Neural progenitor cell (in vitro differentiated cells): Measurements from ENCODE around the gene RHBDD3. TPM values are rescaled to one million over a fixed set of nuclear protein-coding genes. Genes with fewer than 3 reads are reported as not detected.

Source experiments
- DNase-seq: peaks from one replicate; pipeline ENCODE4 v3.0.0-alpha.2; 2016; ENCODE audit warnings: low spot score
- H2AFZ ChIP-seq: fragments of 200-600 bp; sonication (generic); replicated peaks from 2 replicates; pipeline ENCODE4 v1.6.1; 2016; ENCODE audit warnings: antibody characterized with exemption
- H3F3A ChIP-seq: fragments of 200-600 bp; sonication (generic); 2 replicates; pipeline ENCODE4 v1.6.1; 2016; ENCODE audit warnings: antibody characterized with exemption, low read depth
- H3K27ac ChIP-seq: fragments of 200-600 bp; sonication (generic); 2 replicates; pipeline ENCODE4 v1.5.1; 2016; ENCODE audit warnings: mild to moderate bottlenecking
- H3K27me3 ChIP-seq: fragments of 200-600 bp; sonication (generic); 2 replicates; pipeline ENCODE4 v1.6.1; 2016; ENCODE audit warnings: mild to moderate bottlenecking, moderate library complexity
- H3K36me3 ChIP-seq: fragments of 200-600 bp; sonication (generic); 2 replicates; pipeline ENCODE4 v1.5.1; 2016
- H3K4me1 ChIP-seq: fragments of 200-600 bp; sonication (generic); 2 replicates; pipeline ENCODE4 v1.6.1; 2016; ENCODE audit warnings: mixed run types
- H3K4me2 ChIP-seq: fragments of 200-600 bp; sonication (generic); 2 replicates; pipeline ENCODE4 v1.6.1; 2016
- H3K4me3 ChIP-seq: fragments of 200-600 bp; sonication (generic); 2 replicates; pipeline ENCODE4 v1.5.1; 2016
- H3K79me2 ChIP-seq: fragments of 200-600 bp; sonication (generic); 2 replicates; pipeline ENCODE4 v1.6.1; 2016; ENCODE audit warnings: low read depth
- H3K9ac ChIP-seq: fragments of 200-600 bp; sonication (generic); 2 replicates; pipeline ENCODE4 v1.6.1; 2016
- H3K9me3 ChIP-seq: fragments of 200-600 bp; sonication (generic); 2 replicates; pipeline ENCODE4 v1.5.1; 2016; ENCODE audit warnings: low read depth
- H4K20me1 ChIP-seq: fragments of 200-600 bp; sonication (generic); 2 replicates; pipeline ENCODE4 v1.6.1; 2016; ENCODE audit warnings: low read depth
- H3K27ac Mint-ChIP-seq: 3 replicates; pipeline ENCODE4 v1.8.0; 2021; ENCODE audit warnings: mixed read lengths
- H3K27me3 Mint-ChIP-seq: 2 replicates; pipeline ENCODE4 v1.8.0; 2022; ENCODE audit warnings: low read depth, mild to moderate bottlenecking, inconsistent platforms, moderate library complexity, mixed read lengths; ENCODE audit not compliant: insufficient read depth
- H3K36me3 Mint-ChIP-seq: 3 replicates; pipeline ENCODE4 v1.8.0; 2021; ENCODE audit warnings: mixed read lengths
- H3K4me1 Mint-ChIP-seq: 3 replicates; pipeline ENCODE4 v1.8.0; 2021; ENCODE audit warnings: mixed read lengths
- H3K4me3 Mint-ChIP-seq: 3 replicates; pipeline ENCODE4 v1.8.0; 2021; ENCODE audit warnings: mild to moderate bottlenecking, moderate library complexity, mixed read lengths
- H3K9me3 Mint-ChIP-seq: 3 replicates; pipeline ENCODE4 v1.8.0; 2020; ENCODE audit warnings: mixed read lengths
- CTCF ChIP-seq: fragments of 200-600 bp; sonication (generic); IDR thresholded peaks from 2 replicates; pipeline ENCODE4 v1.5.1; 2017; ENCODE audit warnings: antibody characterized with exemption, mild to moderate bottlenecking
- EZH2 ChIP-seq: fragments of 200-600 bp; sonication (generic); IDR thresholded peaks from 2 replicates; pipeline ENCODE4 v1.6.1; 2017; ENCODE audit warnings: antibody characterized with exemption, mild to moderate bottlenecking, moderate library complexity
- EZH2phosphoT487 ChIP-seq: fragments of 200-600 bp; sonication (generic); IDR thresholded peaks from 2 replicates; pipeline ENCODE4 v1.6.1; 2017; ENCODE audit warnings: antibody characterized with exemption
- total RNA-seq: library from RNA; depleted of rRNA; stranded (reverse); fragments of >200 nt; gene quantifications from 2 replicates; pipeline ENCODE4 v1.2.3, GENCODE V29; 2015; ENCODE audit warnings: low replicate concordance

The RHBDD3 gene
- total RNA-seq, 1 donor from 2014 or later, result 16.3 TPM

- Histone ChIP-seq H3K4me1 (no peaks in the 10 kb centered on the region), H4K20me1 (no peaks in the 10 kb centered on the region), H3K27ac (no peak overlapping the region), H3K9me3 (no peaks in the 10 kb centered on the region), H3K9ac (no peak overlapping the region), H3K79me2 (no peaks in the 10 kb centered on the region), H3K4me2 (no peak overlapping the region), H3K4me3 (no peak overlapping the region), H2AFZ (no peak overlapping the region), H3F3A (no peaks in the 10 kb centered on the region), H3K36me3 (no peaks in the 10 kb centered on the region), H3K27me3 (no peaks in the 10 kb centered on the region)
- Mint-ChIP-seq H3K4me3 (no peak overlapping the region), H3K27ac (no peak overlapping the region), H3K36me3 (peaks cover 16% of the 10 kb centered on the region), H3K27me3 (no peaks in the 10 kb centered on the region), H3K4me1 (no peaks in the 10 kb centered on the region), H3K9me3 (peaks cover 6% of the 10 kb centered on the region)
- no peak for DNase-seq
- TF ChIP-seq EZH2phosphoT487 (no peak), EZH2 (no peak), CTCF (no peak)
These were observed 34.4 kb downstream of the RHBDD3 start for GRCh38 chr22:29233277-29233877.

GRCh38 chr22:29231971-29232959 lies 35.5 kb downstream of the RHBDD3 start:
- H3K36me3 Mint-ChIP-seq, result peaks cover 14% of the 10 kb centered on the region
- TF ChIP-seq CTCF (no peak), EZH2 (no peak), EZH2phosphoT487 (no peak)
- Histone ChIP-seq H3K9ac (no peak overlapping the region), H3K27me3 (no peaks in the 10 kb centered on the region), H3K9me3 (no peaks in the 10 kb centered on the region), H3K4me3 (no peak overlapping the region), H3K27ac (no peak overlapping the region), H2AFZ (no peak overlapping the region), H3F3A (no peaks in the 10 kb centered on the region), H4K20me1 (no peaks in the 10 kb centered on the region), H3K36me3 (no peaks in the 10 kb centered on the region), H3K79me2 (no peaks in the 10 kb centered on the region), H3K4me2 (no peak overlapping the region), H3K4me1 (no peaks in the 10 kb centered on the region)
- H3K4me3 Mint-ChIP-seq, result no peak overlapping the region
- no peak overlapping the region for H3K27ac Mint-ChIP-seq
- no peaks in the 10 kb centered on the region for H3K27me3 Mint-ChIP-seq
- no peaks in the 10 kb centered on the region for H3K4me1 Mint-ChIP-seq
- no peak for DNase-seq
- H3K9me3 Mint-ChIP-seq, result peaks cover 6% of the 10 kb centered on the region

DNA sequence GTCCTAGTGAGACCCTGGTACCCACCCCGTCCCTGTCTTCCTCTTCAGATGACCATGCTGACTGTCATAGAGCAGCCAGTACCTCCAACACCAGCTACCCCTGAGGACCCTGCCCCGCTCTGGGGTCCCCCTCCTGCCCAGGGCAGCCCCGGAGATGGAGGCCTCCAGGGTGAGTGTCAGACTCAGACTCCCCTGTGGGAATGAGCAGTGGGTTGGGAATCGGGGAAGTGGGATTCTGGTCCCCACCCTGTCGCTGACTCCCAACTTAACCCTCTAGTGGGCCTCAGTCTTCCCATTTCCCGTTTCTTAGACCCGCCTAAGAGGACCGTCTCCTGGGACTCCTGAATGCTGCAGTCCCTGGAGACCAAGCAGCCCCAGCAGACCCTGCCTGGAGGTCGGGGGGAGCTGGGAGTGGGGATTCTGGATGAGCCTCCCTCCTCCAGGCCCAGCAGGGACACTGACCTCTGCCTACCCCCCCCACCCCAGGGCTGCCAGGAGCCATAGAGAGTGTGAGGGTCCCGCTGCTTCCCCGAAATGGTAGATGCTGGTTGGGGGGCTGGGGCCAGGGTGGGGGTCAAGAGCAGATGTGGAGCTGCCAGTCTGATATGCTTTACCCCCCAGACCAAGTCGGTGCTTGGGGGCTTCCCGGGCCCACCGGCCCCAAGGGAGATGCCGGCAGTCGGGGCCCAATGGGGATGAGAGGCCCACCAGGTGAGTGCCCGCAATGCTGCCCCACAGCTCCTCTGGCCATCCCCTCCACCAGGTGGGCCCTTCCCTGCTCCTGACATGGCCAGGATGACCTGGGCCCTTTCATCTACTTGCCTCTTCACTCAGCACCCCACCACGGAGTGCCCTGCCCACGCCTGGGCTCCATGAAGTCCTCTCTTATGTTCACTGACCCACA lies 36.6 kb downstream of the RHBDD3 start:
- Mint-ChIP-seq H3K4me1 (no peaks in the 10 kb centered on the region), H3K27me3 (no peaks in the 10 kb centered on the region), H3K36me3 (peaks cover 19% of the 10 kb centered on the region), H3K27ac (no peak overlapping the region), H3K9me3 (peaks cover 6% of the 10 kb centered on the region), H3K4me3 (no peak overlapping the region)
- no peak for TF ChIP-seq CTCF
- no peak for TF ChIP-seq EZH2phosphoT487
- TF ChIP-seq EZH2, result no peak
- no peaks in the 10 kb centered on the region for H3K79me2 ChIP-seq
- no peaks in the 10 kb centered on the region for H4K20me1 ChIP-seq
- no peak overlapping the region for H3K27ac ChIP-seq
- H3K4me1 ChIP-seq, result no peaks in the 10 kb centered on the region
- no peak overlapping the region for H2AFZ ChIP-seq
- DNase-seq, result no peak
- no peaks in the 10 kb centered on the region for H3K27me3 ChIP-seq
- no peaks in the 10 kb centered on the region for H3F3A ChIP-seq
- H3K36me3 ChIP-seq, result no peaks in the 10 kb centered on the region
- H3K9me3 ChIP-seq, result no peaks in the 10 kb centered on the region
- no peak overlapping the region for H3K4me2 ChIP-seq
- H3K4me3 ChIP-seq, result no peak overlapping the region
- H3K9ac ChIP-seq, result no peak overlapping the region
